HG03460 (cell line): ENCODE results near the gene IGSF3.

ENCODE experiments used
- ATAC-seq: cut with Tn5 transposase; IDR thresholded peaks from one replicate; pipeline ENCODE4 v1.9.1; 2021; ENCODE audit not compliant: unreplicated experiment

IGSF3 gene

GRCh38 chr1:116532671-116533428 lies 134.7 kb downstream of the IGSF3 start:
- no peak for ATAC-seq

- no peak for ATAC-seq
Observed at GRCh38 chr1:116531917-116532316, 135.6 kb downstream of the IGSF3 start.

DNA sequence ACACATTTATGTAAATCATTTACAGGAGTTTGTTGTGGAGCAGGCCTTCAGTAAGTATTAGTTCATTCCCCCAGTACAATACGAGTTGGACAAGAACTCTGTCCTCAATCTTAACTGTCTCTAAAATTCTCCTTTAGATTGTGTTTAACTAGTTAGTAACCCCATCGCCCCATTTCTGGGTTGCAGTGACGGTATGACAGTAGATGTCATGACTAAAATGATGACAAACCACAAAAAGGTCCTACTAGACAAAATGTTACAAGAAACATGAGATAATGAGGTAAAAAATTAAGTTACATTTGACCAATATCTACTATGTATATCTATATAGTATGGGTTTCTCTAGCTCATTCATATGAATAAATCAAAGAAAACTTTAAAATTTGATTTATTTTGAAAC lies 137.9 kb downstream of the IGSF3 start:
- ATAC-seq, result no peak

DNA sequence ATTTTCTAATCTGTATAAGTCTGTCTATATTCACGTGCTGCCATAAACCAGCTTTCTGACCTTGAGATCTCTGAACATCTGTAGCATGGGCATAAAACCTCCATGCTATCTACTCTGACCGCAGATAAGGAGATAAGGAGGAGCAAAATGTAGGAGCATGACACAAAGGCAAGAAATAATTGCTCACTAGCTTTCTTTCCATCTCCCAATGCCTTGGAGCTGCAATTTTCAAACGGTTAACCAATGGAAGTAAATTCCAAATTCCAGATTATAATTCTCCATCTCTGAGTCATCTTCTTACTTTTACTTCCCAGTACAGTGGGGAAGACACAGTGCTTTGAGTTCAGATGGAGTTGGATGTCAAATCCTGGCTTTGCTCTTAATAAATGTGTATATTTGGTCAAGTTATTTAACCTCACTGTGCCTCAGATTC lies 138.3 kb downstream of the IGSF3 start:
- ATAC-seq, result no peak

DNA sequence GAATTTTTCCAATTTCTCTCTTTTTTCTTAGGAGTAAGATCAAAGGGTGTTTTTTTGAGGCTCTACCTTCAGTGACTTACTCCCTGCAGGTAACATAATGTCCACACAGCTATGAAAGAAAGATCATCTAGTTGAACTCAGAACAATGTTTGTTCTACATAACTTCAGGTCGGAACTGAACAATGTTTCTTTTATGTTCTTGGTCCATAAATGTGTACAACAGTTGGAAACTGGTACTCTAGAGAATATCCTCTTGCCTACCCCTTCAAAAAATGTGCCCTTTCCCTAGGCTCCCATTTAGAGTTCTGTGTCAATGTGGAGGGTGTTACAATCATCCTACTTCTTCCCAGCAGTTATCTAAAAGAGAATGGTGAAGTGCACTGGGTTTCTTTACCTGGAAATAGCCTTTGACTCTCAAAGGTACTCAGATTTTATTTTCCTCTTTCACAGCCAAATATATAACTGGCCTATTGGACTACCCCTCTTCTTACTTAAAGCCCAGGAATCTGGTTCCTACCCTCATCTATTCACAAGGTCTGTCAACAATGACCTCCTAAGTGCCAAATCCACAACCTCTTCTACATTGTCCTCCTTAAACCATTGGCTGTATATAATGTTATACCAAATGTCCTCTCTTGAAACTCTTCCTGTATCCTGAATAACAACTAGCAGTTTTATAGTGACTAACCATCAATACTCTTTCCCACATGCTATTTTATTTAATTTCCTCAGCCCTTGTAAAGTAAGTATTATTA lies 139.0 kb downstream of the IGSF3 start:
- no peak for ATAC-seq

GRCh38 chr1:116525440-116525839 lies 142.1 kb downstream of the IGSF3 start:
- ATAC-seq, result no peak
